Glomerular visceral epithelial cell (primary cell): ENCODE data around the gene FHIT.

Experiments used
- DNase-seq: peaks from one replicate; pipeline ENCODE4 v3.0.0-alpha.2; 2016; ENCODE audit errors: extremely low spot score

The FHIT gene

DNA sequence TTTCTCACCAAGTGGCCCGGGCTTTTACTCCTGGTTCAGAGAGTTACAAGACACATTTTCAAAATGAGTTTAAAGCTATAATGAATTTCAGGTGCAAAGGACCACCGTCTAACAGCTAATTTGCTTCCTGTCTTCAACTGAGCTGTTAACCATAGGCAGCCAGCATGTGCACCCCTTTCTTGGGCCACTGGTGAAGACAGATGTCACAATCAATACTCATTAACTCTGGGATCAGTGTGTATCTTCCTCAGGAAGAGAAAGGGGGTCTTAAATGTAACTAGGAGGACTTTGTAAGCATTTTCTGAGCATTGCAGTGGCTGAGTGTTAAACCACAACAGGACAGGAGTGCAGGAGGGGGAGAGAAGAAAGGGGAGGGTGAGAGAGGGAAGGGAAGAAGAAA lies 1450.8 kb downstream of the FHIT start:
- no peak for DNase-seq

DNA sequence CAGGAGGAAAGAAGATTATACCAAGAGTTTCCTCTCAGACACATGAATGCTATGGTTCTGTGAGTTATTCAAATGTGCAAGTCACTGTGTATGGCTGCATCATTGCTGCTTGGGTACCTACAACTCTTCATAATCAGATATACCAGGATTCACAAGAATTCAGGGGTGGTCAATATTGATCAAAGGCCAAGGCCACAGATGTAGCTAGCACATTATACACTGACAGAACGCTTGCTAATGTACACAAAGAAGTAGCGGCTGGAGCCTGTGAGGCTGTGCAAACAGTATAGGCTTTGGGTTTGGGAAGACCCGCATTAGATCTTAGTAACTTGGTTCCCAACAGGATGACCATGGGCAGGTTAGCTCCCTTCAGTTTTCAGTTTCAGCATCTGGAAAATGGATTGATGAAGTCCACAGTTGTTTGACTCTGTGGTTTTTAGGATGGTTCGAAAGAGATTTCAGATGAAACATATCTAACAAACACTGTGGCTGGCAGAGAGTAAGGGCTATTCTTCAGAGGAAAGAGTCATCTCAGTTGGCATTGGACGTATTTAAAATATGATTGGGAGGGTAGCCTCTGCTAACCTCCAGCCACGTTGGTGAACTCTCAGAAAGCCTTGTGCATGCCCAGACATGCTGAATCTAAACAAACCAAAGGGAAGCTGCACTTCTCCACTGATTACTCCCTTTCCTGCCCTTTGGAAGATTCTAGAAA lies 1452.7 kb downstream of the FHIT start:
- DNase-seq, result no peak

- no peak for DNase-seq
Observed at GRCh38 chr3:59797533-59797932, 1453.7 kb downstream of the FHIT start.

DNA sequence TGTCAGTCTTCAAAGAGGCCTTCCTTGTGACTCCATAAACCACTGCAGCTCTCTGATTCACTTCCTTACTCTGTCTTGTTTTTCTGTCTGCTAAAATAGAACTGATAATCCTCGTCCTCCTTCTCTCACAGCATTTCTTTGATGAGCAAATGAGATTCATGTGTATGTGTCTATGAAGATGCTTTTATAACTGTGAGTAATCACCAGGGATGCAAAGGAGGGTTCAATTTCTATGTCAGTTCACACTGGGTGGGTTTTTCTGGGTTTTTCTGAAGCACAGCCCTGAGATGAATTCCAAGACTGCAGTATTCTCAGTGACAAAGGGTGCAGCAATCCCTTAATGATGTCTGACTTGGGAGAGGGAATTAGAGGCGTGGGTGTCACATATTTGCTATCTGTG lies 1454.8 kb downstream of the FHIT start:
- DNase-seq, result no peak

DNA sequence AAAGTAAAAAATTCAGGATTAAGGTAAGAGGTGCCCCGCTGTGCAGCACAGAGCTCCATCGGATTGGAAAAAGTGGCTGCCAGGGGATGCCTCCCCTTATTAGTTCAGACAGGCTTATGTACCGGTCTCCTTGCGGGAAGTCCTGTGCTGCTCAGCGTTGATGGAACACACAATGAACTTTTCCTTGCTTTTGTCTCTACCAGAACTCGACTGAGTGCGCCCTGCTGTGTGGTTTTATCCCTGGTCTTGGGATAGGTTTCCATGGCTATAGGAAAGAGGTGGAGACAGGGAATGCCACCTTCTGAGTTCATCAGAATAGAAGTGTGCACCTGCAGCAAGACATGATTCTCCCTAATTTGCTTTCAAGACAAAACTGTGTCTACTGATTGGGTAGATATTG lies 1455.5 kb downstream of the FHIT start:
- DNase-seq, result no peak

GRCh38 chr3:59793976-59794375 lies 1457.3 kb downstream of the FHIT start:
- no peak for DNase-seq

DNA sequence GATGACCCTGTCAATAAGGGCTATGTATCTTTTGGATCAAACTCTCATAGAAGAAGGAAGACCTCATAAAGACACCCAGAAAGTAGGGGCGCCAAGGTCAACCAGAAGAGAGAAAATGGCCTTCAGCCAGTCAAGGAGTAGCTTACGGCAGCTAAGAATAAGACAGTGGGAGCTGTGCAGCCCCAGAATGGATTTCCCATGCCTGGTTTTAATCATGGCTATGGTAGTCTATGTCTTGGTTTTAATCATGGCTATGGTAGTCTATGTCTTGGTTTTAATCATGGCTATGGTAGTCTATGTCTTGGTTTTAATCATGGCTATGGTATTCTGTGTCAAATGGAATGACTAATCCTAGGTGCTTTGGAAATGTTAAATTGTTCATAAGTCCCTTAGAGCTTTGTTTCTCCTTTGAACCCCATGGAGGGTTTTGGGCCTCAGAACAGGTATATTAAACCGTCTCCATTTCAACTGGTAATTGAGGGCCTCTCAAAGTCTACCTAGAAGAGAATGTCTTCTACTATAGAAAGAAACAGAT lies 1459.4 kb downstream of the FHIT start:
- no peak for DNase-seq

- DNase-seq, result no peak
Observed at GRCh38 chr3:59790241-59790640, 1461.0 kb downstream of the FHIT start.

DNA sequence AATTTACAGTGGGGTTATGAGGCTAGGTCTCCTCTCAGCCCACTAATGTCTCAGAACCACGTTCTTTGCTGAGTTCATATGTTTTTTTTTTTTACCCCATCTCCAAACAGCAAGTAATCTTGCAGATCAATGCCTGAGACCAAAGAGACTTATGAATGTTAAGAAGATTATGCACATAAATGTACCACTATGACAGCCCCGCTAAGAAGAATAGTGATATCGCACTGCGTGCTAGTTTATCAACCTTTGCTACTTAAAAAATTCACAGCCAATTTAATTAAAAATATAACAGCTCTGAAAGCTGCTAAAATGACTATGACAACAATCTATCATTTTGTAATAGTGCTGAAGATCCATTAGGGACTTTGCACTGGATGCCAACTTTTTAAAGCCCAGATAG lies 1462.5 kb downstream of the FHIT start:
- no peak for DNase-seq

GRCh38 chr3:59788133-59788532 lies 1463.1 kb downstream of the FHIT start:
- no peak for DNase-seq

DNA sequence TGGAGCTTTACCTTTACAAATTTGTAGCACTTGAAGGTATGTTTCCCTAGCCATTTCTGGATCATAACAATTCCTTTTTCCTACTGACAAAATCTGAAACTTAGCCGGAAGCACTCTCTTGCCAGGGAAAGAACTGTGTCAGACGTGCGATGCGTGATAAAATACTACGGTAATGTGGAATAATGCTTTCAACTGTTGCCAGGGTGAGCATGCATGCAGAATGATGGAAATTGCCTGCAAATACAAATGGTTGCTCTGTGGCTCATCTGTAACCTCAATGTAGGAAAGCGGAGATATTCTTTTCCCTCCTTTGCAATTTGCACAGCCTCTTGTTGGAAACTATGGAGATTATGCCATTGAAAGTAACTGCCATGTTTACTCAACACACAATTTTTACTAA lies 1464.9 kb downstream of the FHIT start:
- no peak for DNase-seq

DNA sequence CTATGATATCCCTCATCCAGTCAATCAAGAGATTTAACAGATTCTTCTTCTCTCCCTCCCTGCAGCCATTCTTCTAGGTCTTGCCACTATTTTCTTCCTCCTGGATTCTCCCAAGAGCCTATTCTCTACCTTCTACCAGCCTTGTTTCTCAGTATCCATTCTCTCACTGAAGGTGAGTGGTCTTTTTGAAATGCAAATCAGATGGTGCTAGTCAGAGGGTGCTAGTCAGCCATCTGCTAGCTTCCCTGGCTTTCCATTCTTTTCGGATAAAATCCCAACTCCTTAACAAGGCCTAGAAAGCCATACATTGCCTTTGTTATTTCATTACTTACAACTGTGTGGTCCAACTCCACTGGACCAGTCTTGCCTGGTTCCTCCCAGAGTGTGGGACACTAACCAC lies 1467.1 kb downstream of the FHIT start:
- DNase-seq, result no peak

GRCh38 chr3:59783468-59783988 lies 1467.7 kb downstream of the FHIT start:
- no peak for DNase-seq

- no peak for DNase-seq
Observed at GRCh38 chr3:59782664-59783063, 1468.6 kb downstream of the FHIT start.

- no peak for DNase-seq
Observed at GRCh38 chr3:59780209-59780608, 1471.0 kb downstream of the FHIT start.

DNA sequence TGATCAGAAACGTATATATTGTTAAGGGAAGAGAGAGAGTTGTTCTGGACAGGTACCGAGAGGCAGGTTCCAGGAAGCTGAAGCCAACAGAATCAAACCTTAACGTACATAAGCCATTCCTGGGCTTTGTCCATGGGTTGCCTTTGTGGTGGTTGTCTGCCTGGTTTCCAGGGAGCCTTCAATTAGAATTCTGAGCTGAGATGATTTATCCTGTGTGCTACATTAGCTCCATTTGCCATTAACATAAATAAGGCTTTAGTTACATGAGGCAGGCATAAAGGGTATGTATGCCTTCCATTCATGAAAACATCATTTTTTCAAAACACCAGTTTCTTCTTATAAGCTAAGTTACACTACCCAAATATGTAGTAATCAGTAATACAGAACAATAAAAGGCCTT lies 1472.0 kb downstream of the FHIT start:
- no peak for DNase-seq

GRCh38 chr3:59777667-59778077 lies 1473.6 kb downstream of the FHIT start:
- no peak for DNase-seq

- DNase-seq, result no peak
Observed at GRCh38 chr3:59777066-59777465, 1474.2 kb downstream of the FHIT start.

- DNase-seq, result no peak
Observed at GRCh38 chr3:59775761-59776325, 1475.4 kb downstream of the FHIT start.

DNA sequence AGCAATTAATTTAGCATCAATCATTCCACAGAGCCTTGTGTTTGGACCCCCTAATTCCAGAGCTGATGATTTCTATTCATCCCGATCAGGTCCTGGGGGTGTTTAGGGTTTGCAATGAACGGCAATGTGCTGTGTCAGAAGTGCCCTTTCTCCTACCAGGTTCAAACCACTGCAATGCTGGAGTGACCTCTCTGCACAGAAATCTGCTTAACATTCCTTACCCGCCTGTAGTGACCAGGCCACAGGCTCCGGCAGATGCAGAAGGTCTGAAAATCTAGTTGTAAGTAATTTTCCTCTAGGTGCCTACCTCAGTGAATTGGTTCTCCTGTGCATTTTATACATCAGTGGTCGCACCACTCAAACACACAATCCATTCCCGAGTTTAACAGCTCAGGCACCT lies 1476.1 kb downstream of the FHIT start:
- no peak for DNase-seq

DNA sequence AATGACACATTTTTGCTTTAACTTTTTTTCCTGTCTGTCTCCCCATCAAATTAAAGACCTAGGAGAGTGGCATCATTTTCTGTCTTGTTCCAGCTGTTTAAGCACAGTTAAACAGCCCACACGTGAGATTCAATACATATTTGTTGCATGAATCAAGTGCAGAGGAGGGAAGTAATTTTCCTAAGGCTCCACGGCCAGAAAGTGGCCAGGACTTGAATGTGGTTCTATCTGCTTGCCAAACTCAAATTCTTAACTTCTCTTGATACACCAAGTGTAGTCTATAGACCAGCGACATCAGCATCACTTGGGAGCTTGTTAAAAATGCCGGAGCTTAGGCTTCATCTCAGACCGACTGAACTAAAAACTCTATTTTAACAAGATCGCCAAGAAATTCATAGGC lies 1476.6 kb downstream of the FHIT start:
- DNase-seq, result peak; percentile 68

DNA sequence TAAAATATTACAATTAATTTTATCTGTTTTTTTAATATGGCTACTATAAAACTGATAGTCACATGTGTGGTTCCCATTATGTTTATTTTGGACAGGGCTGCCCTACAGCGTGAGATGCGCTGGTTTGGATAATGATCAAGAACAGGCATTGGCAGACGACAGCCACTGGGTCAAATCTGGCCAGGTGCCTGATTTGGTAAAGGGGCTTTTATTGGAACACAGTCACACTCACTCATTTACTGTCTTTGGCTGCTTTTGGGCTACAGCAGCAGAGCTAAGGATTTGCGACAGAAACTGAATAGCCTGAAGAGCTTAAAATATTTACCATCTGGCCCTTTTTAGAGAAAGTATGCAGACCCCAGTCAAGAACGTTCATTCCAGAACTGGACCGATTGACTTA lies 1477.3 kb downstream of the FHIT start:
- no peak for DNase-seq
